NB4 (cell line): ENCODE data around the gene THOC5.

Experiments
- CTCF ChIP-seq: IDR thresholded peaks from one replicate; pipeline ENCODE4 v1.5.1; 2012; ENCODE audit warnings: low read depth, low read length
- MAX ChIP-seq: IDR thresholded peaks from 2 replicates; pipeline ENCODE4 v1.6.1; 2011; ENCODE audit warnings: low read depth, low read length
- POLR2A ChIP-seq: IDR thresholded peaks from 2 replicates; pipeline ENCODE4 v1.6.1; 2011; ENCODE audit warnings: mild to moderate bottlenecking; ENCODE audit not compliant: insufficient read length; ENCODE audit errors: extremely low read depth

GRCh38 chr22:29483254-29483653, 70.3 kb downstream of the THOC5 start:
- TF ChIP-seq CTCF, result no peak
- TF ChIP-seq POLR2A, result no peak
- no peak for TF ChIP-seq MAX
